Measurements from ENCODE around the gene NTNG2.

DNA sequence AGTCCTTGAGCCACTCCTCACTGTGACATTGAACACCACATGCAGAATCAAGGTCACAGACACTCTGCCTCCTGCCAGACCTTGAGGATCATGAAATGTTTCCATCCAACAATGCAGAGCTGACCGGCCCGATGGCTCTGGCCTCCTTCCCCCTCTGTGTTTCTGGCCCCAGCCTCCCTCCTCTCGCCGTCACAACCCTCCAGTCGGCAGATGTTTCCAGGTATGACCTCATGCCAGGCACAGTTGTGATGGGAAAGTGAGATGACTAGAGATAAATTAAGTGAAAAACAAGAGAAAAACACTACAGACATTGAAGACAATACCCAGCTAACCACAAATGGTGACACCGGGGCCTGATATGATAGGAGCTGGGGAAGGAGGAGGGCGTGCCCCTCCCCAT lies 9.8 kb downstream of the NTNG2 start:
- TF ChIP-seq, protein P1, sequence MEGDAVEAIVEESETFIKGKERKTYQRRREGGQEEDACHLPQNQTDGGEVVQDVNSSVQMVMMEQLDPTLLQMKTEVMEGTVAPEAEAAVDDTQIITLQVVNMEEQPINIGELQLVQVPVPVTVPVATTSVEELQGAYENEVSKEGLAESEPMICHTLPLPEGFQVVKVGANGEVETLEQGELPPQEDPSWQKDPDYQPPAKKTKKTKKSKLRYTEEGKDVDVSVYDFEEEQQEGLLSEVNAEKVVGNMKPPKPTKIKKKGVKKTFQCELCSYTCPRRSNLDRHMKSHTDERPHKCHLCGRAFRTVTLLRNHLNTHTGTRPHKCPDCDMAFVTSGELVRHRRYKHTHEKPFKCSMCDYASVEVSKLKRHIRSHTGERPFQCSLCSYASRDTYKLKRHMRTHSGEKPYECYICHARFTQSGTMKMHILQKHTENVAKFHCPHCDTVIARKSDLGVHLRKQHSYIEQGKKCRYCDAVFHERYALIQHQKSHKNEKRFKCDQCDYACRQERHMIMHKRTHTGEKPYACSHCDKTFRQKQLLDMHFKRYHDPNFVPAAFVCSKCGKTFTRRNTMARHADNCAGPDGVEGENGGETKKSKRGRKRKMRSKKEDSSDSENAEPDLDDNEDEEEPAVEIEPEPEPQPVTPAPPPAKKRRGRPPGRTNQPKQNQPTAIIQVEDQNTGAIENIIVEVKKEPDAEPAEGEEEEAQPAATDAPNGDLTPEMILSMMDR (IDR thresholded peaks at IDR 0.05), result no peak
- no peak for TF ChIP-seq ZFX (IDR thresholded peaks at IDR 0.05; ENCODE audit: borderline replicate concordance)
